A673 (cell line): ENCODE data around the gene WDR62. TPM values are rescaled to one million over a fixed set of nuclear protein-coding genes. Genes with fewer than 3 reads are reported as not detected.

Experiments used
- BruUV-seq: library from RNA; stranded (reverse); fragments of 400-500 nt; replicated peaks from 2 replicates; lab custom pipeline; 2021; lab: Mats Ljungman, UMichigan
- CTCF ChIA-PET: fragments of 300-600 bp; sonication (Branson Sonifier 250); formaldehyde crosslinking; loops from one replicate; lab custom pipeline; 2022; ENCODE audit warnings: antibody characterized with exemption; lab: Charles Lee
- POLR2A ChIA-PET: fragments of 300-600 bp; sonication (Branson Sonifier 250); formaldehyde crosslinking; loops from one replicate; lab custom pipeline; 2022; ENCODE audit warnings: antibody characterized with exemption; ENCODE audit not compliant: low non-redundant PET; lab: Charles Lee
- DNase-seq: peaks from one replicate; pipeline ENCODE4 v3.0.0-alpha.2; 2015; ENCODE audit warnings: low spot score
- H3K27ac ChIP-seq: fragments of 200-600 bp; sonication (generic); 2 replicates; pipeline ENCODE4 v1.5.1; 2016; ENCODE audit warnings: mixed run types, low read depth, mild to moderate bottlenecking, mixed read lengths, antibody characterized with exemption, low read length; ENCODE audit not compliant: poor library complexity, severe bottlenecking
- H3K27me3 ChIP-seq: fragments of 200-600 bp; sonication (generic); replicated peaks from 2 replicates; pipeline ENCODE4 v1.6.1; 2017; ENCODE audit warnings: mixed run types, low read depth, mild to moderate bottlenecking, mixed read lengths, antibody characterized with exemption, low read length; ENCODE audit not compliant: insufficient read depth, poor library complexity
- H3K36me3 ChIP-seq: fragments of 200-600 bp; sonication (generic); 2 replicates; pipeline ENCODE4 v1.6.1; 2016; ENCODE audit warnings: mixed run types, mild to moderate bottlenecking, mixed read lengths, antibody characterized with exemption, low read length; ENCODE audit not compliant: insufficient read depth, poor library complexity, severe bottlenecking
- H3K4me1 ChIP-seq: fragments of 200-600 bp; sonication (generic); 2 replicates; pipeline ENCODE4 v1.6.1; 2017; ENCODE audit warnings: mixed run types, mild to moderate bottlenecking, mixed read lengths, antibody characterized with exemption, low read length; ENCODE audit not compliant: insufficient read depth, poor library complexity, severe bottlenecking
- H3K4me3 ChIP-seq: fragments of 200-600 bp; sonication (generic); 2 replicates; pipeline ENCODE4 v1.5.1; 2016; ENCODE audit warnings: low read depth, mixed run types, mild to moderate bottlenecking, mixed read lengths, low read length; ENCODE audit not compliant: poor library complexity, severe bottlenecking
- H3K9me3 ChIP-seq: fragments of 200-600 bp; sonication (generic); 2 replicates; pipeline ENCODE4 v1.6.1; 2016; ENCODE audit warnings: mixed run types, low read depth, mild to moderate bottlenecking, mixed read lengths, antibody characterized with exemption, low read length; ENCODE audit not compliant: poor library complexity, severe bottlenecking
- EZH2 ChIP-seq: fragments of 200-600 bp; sonication (generic); IDR thresholded peaks from 2 replicates; pipeline ENCODE4 v1.6.1; 2017; ENCODE audit warnings: borderline replicate concordance, low read depth, mild to moderate bottlenecking, mixed read lengths, antibody characterized with exemption, low read length; ENCODE audit not compliant: poor library complexity, severe bottlenecking
- intact Hi-C: fragments of 100-400 bp; cut with micrococcal nuclease; formaldehyde crosslinking; loops from one replicate; pipeline ENCODE4 v1.10.0; 2022; ENCODE audit not compliant: unreplicated experiment
- total RNA-seq: library from RNA; stranded (reverse); gene quantifications from 2 replicates; pipeline ENCODE4 v1.2.3, GENCODE V29; 2021
- TF ChIP-seq, protein P1 (sequence below): fragments of 300-800, 200-600 bp; sonication (generic); conservative IDR thresholded peaks from 2 replicates; pipeline ENCODE4 v1.5.1; 2017; ENCODE audit warnings: low read depth, mild to moderate bottlenecking, antibody characterized with exemption, low read length, moderate library complexity, mixed read lengths

Gene WDR62
- total RNA-seq, 1 experiment from 2014 or later: 40.4 TPM

DNA sequence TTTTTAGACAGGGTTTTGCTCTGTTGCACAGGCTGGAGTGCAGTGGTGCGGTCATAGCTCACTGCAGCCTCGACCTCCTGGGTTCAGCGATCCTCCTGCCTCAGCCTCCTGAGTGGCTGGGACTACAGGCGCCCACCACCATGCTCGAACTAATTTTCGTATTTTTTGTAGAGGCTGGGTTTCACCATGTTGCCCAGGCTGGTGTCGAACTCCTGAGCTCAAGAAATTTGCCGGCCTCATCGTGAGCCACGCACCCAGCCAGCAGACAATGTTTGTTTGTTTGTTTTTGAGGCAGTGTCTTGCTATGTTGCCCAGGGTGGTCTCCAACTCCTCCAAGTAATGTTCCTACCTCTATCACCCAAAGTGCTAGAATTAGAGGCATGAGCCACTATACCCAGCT lies 98.4 kb downstream of the WDR62 start:
- CTCF ChIA-PET: interaction anchor here (0.6 kb wide), 1 partner anchor 41 kb away, joined by 5 read pairs; no protein-coding TSS in a partner anchor

More for the DNA sequence above, 98.4 kb downstream of the WDR62 start:
- peaks cover 20% of the 10 kb centered on the region for H3K36me3 ChIP-seq
- POLR2A ChIA-PET: no interaction called here
- no peak for TF ChIP-seq EZH2
- TF ChIP-seq, protein P1, sequence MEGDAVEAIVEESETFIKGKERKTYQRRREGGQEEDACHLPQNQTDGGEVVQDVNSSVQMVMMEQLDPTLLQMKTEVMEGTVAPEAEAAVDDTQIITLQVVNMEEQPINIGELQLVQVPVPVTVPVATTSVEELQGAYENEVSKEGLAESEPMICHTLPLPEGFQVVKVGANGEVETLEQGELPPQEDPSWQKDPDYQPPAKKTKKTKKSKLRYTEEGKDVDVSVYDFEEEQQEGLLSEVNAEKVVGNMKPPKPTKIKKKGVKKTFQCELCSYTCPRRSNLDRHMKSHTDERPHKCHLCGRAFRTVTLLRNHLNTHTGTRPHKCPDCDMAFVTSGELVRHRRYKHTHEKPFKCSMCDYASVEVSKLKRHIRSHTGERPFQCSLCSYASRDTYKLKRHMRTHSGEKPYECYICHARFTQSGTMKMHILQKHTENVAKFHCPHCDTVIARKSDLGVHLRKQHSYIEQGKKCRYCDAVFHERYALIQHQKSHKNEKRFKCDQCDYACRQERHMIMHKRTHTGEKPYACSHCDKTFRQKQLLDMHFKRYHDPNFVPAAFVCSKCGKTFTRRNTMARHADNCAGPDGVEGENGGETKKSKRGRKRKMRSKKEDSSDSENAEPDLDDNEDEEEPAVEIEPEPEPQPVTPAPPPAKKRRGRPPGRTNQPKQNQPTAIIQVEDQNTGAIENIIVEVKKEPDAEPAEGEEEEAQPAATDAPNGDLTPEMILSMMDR: no peak
- no peaks in the 10 kb centered on the region for H3K4me1 ChIP-seq
- no TSS peak for BruUV-seq
- H3K27me3 ChIP-seq: no peaks in the 10 kb centered on the region
- DNase-seq: no peak
- intact Hi-C loops: no loop called here
- H3K4me3 ChIP-seq: no peak overlapping the region
- no peak overlapping the region for H3K27ac ChIP-seq
- H3K9me3 ChIP-seq: no peaks in the 10 kb centered on the region

Other genes with a start within 250 kb of the WDR62 start
- gene PRODH2, start 242.1 kb upstream of the WDR62 start, total RNA-seq: not detected in 2 replicates
- gene NPHS1, start 202.4 kb upstream of the WDR62 start, total RNA-seq: not detected in 2 replicates
- 0.15 and 0.17 TPM in 2 replicates for gene KIRREL2, start 198.0 kb upstream of the WDR62 start, total RNA-seq
- gene APLP1, start 186.3 kb upstream of the WDR62 start, total RNA-seq: 13.9 and 14.9 TPM in 2 replicates
- gene NFKBID, start 154.4 kb upstream of the WDR62 start, total RNA-seq: 14.9 and 18.0 TPM in 2 replicates
- 4.2 and 4.5 TPM in 2 replicates for gene HCST, start 152.4 kb upstream of the WDR62 start, total RNA-seq
- not detected in 2 replicates for gene TYROBP, start 146.6 kb upstream of the WDR62 start, total RNA-seq
- gene LRFN3, start 118.5 kb upstream of the WDR62 start, total RNA-seq: 14.6 and 15.5 TPM in 2 replicates
- gene SDHAF1, start 59.7 kb upstream of the WDR62 start, total RNA-seq: 8.9 and 11.0 TPM in 2 replicates
- 0.70 TPM in 1 of 2 replicates, not detected in the other for gene SYNE4, start 46.1 kb upstream of the WDR62 start, total RNA-seq
- 20.1 and 27.7 TPM in 2 replicates for gene ALKBH6, start 40.7 kb upstream of the WDR62 start, total RNA-seq
- gene CLIP3, start 22.0 kb upstream of the WDR62 start, total RNA-seq: 9.2 and 15.8 TPM in 2 replicates
- gene THAP8, start 612 bp upstream of the WDR62 start, total RNA-seq: 4.6 and 5.4 TPM in 2 replicates
- gene OVOL3, start 56.2 kb downstream of the WDR62 start, total RNA-seq: 0.47 and 0.63 TPM in 2 replicates
- 133 and 142 TPM in 2 replicates for gene POLR2I, start 60.0 kb downstream of the WDR62 start, total RNA-seq
- 156 and 158 TPM in 2 replicates for gene TBCB, start 60.6 kb downstream of the WDR62 start, total RNA-seq
- 577 and 579 TPM in 2 replicates for gene CAPNS1, start 85.2 kb downstream of the WDR62 start, total RNA-seq
- not detected in 2 replicates for gene COX7A1, start 97.5 kb downstream of the WDR62 start, total RNA-seq
- gene ZNF565, start 159.8 kb downstream of the WDR62 start, total RNA-seq: 7.2 and 7.5 TPM in 2 replicates
- 124 and 130 TPM in 2 replicates for gene ZNF146, start 160.2 kb downstream of the WDR62 start, total RNA-seq